Chondrocyte (in vitro differentiated cells): ENCODE results near the gene DGKI. TPM values are rescaled to one million over a fixed set of nuclear protein-coding genes. Genes with fewer than 3 reads are reported as not detected.
"Not testable (repeated sequence)": the region's sequence is repeated elsewhere in the genome, so short reads cannot be mapped to it uniquely, and the experiment has no call there.

Source experiments
- DNase-seq: peaks from one replicate; pipeline ENCODE4 v3.0.0; 2021; ENCODE audit warnings: mixed read lengths, low spot score
- H3K27ac Mint-ChIP-seq: one replicate; pipeline ENCODE4 v1.8.0; 2021; ENCODE audit warnings: mild to moderate bottlenecking, moderate library complexity, mixed read lengths; ENCODE audit not compliant: unreplicated experiment
- H3K27me3 Mint-ChIP-seq: 2 replicates; pipeline ENCODE4 v1.8.0; 2021; ENCODE audit warnings: low read depth, mixed read lengths
- H3K36me3 Mint-ChIP-seq: 2 replicates; pipeline ENCODE4 v1.8.0; 2021; ENCODE audit warnings: low read depth, mixed read lengths
- H3K4me1 Mint-ChIP-seq: 2 replicates; pipeline ENCODE4 v1.8.0; 2021; ENCODE audit warnings: low read depth, mild to moderate bottlenecking, mixed read lengths
- H3K4me3 Mint-ChIP-seq: one replicate; pipeline ENCODE4 v1.8.0; 2021; ENCODE audit warnings: mild to moderate bottlenecking, moderate library complexity, mixed read lengths; ENCODE audit not compliant: unreplicated experiment
- H3K9me3 Mint-ChIP-seq: 2 replicates; pipeline ENCODE4 v1.8.0; 2021; ENCODE audit warnings: low read depth, mixed read lengths
- total RNA-seq: library from RNA; stranded (reverse); gene quantifications from 3 replicates; pipeline ENCODE4 v1.2.1, GENCODE V29; 2021
- TF ChIP-seq, protein P1 (sequence below): fragments of 200-600 bp; sonication (generic); IDR thresholded peaks from 2 replicates; pipeline ENCODE4 v1.5.0; 2021; ENCODE audit warnings: antibody characterized with exemption, mild to moderate bottlenecking, moderate library complexity

The DGKI gene
- total RNA-seq, 1 donor from 2014 or later = 15.3 TPM

DNA sequence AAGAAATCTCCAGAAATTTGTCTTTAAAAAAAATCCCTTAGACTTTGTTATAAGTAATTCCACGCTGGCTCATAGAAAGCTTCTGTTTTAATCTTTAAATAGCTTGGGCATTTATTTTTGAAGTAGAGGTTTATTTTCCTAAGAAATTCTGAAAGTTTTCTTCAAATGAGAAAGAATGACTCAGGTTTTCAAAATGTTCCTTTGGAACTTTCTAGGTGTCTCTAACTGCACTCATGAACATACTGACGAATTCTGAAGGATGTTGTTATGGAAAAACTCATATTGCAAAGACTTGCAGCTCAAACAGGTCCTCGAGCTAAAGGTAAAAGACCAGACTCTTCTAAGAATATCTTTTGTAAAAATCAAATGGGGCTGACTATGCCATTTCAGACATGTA is 10.7 kb downstream of the DGKI start:
- H3K4me3 Mint-ChIP-seq = no peak overlapping the region
- peaks cover 12% of the 10 kb centered on the region for H3K9me3 Mint-ChIP-seq
- DNase-seq = no peak
- peaks cover 59% of the 10 kb centered on the region for H3K4me1 Mint-ChIP-seq
- peak overlapping the region; percentile 84 for H3K27ac Mint-ChIP-seq
- H3K27me3 Mint-ChIP-seq = no peaks in the 10 kb centered on the region
- TF ChIP-seq, protein P1, sequence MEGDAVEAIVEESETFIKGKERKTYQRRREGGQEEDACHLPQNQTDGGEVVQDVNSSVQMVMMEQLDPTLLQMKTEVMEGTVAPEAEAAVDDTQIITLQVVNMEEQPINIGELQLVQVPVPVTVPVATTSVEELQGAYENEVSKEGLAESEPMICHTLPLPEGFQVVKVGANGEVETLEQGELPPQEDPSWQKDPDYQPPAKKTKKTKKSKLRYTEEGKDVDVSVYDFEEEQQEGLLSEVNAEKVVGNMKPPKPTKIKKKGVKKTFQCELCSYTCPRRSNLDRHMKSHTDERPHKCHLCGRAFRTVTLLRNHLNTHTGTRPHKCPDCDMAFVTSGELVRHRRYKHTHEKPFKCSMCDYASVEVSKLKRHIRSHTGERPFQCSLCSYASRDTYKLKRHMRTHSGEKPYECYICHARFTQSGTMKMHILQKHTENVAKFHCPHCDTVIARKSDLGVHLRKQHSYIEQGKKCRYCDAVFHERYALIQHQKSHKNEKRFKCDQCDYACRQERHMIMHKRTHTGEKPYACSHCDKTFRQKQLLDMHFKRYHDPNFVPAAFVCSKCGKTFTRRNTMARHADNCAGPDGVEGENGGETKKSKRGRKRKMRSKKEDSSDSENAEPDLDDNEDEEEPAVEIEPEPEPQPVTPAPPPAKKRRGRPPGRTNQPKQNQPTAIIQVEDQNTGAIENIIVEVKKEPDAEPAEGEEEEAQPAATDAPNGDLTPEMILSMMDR = no peak
- peaks cover 31% of the 10 kb centered on the region for H3K36me3 Mint-ChIP-seq

DNA sequence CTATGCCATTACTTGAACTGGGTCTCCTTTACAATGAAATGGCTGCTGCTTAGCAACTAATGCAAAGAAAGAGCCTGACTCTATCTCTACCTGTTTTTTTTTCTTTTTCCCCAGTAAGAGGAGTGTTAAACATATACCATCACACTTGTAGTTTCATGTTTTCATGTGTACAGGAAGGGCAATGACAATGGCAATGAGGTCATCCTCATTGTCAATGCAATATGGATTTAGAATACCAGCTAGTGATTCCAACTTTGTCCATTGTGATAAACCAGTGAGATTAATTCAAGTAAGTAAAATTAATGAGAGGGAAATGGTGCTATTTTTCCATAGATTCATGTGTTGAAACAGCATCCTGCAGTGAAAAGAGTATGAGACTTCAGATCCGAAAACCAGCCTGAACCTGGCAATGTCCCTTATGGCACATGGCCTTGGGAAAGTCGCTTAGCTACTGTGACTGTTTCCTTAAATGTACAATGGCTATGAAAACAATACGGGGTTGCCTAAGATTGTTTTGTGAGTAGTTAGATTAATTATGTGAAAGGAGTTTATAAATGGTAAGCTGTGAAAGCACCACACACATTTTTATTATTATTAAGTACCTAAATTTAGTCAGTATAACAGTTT is 11.2 kb downstream of the DGKI start:
- Mint-ChIP-seq H3K36me3 (peaks cover 33% of the 10 kb centered on the region), H3K27me3 (no peaks in the 10 kb centered on the region), H3K4me3 (no peak overlapping the region), H3K27ac (peak overlapping the region; percentile 84), H3K4me1 (peaks cover 64% of the 10 kb centered on the region), H3K9me3 (peaks cover 13% of the 10 kb centered on the region)
- DNase-seq = no peak
- TF ChIP-seq, protein P1 = no peak

DNA sequence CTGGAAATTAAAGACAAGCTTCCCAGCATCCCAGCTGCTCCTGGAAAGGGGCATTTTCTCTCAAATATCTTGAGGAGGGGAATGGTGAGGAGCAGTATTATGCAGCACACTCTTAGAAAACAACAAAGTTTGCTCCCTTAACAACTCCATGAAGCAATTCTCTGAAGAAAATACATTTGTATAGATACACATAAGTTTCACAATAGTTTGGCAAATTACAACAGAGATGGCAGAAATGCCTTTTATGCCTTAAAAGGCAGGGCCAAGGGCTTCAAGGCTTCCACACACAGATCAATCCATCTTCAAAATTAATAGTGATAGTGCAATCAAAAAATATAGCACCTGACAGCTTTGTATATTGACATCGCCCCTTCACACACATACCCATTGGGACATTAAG is 12.2 kb downstream of the DGKI start:
- Mint-ChIP-seq H3K4me3 (no peak overlapping the region), H3K27me3 (no peaks in the 10 kb centered on the region), H3K27ac (no peak overlapping the region), H3K9me3 (peaks cover 13% of the 10 kb centered on the region), H3K36me3 (peaks cover 35% of the 10 kb centered on the region), H3K4me1 (peaks cover 57% of the 10 kb centered on the region)
- no peak for DNase-seq
- TF ChIP-seq, protein P1 = no peak

DNA sequence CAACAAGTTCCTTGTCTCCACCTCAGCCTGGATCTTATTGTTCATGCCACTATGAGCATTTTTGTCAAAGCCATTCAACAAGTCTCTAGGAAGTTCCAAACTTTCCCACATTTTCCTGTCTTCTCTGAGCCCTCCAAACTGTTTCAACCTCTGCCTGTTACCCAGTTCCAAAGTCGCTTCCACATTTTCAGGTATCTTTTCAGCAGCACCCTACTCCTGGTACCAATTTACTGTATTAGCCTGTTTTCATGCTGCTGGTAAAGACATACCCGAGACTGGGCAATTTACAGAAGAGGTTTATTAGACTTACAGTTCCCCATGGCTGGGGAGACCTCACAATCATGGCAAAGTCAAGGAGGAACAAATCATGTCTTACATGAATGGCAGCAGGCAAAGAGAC is 13.8 kb downstream of the DGKI start:
- H3K27ac Mint-ChIP-seq, H3K27me3 Mint-ChIP-seq, H3K4me3 Mint-ChIP-seq, DNase-seq: not testable (repeated sequence)
- H3K4me1 Mint-ChIP-seq = peaks cover 52% of the 10 kb centered on the region
- peaks cover 13% of the 10 kb centered on the region for H3K9me3 Mint-ChIP-seq
- H3K36me3 Mint-ChIP-seq = peaks cover 33% of the 10 kb centered on the region

DNA sequence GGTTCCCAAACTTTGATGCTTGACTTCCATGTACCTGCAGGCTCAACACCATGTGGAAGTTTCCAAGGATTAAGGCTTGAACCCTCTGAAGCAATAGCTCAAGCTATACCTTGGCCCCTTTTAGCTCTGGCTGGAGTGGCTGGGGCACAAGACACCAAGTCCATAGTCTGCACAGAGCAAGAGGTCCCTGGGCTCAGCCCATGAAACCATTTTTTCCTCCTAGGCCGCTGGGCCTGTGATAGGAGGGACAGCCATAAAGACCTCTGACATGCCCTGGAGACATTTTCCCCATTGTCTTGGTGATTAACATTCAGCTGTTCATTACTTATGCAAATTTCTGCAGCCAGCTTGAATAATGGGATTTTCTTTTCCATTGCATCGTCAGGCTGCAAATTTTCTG is 14.4 kb downstream of the DGKI start:
- H3K9me3 Mint-ChIP-seq = peaks cover 13% of the 10 kb centered on the region
- H3K36me3 Mint-ChIP-seq = peaks cover 35% of the 10 kb centered on the region
- H3K27me3 Mint-ChIP-seq = no peaks in the 10 kb centered on the region
- DNase-seq = no peak
- H3K4me3 Mint-ChIP-seq = no peak overlapping the region
- no peak overlapping the region for H3K27ac Mint-ChIP-seq
- TF ChIP-seq, protein P1 = no peak
- H3K4me1 Mint-ChIP-seq = peaks cover 48% of the 10 kb centered on the region

DNA sequence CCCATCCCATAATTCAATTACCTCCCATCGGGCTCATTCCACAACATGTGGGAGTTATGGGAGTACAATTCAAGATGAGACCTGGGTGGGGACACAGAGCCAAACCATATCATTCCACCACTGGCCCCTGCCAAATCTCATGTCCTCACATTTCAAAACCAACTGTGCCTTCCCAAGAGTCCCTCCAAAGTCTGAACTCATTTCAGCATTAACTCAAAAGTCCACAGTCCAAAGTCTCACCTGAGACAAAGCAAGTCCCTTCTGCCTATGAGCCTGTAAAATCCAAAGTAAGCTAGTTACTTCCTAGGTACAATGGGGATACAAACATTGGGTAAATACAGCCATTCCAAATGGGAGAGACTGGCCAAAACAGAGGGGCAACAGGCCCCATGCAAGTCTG is 15.2 kb downstream of the DGKI start:
- not testable (repeated sequence) for H3K4me3 Mint-ChIP-seq, H3K27me3 Mint-ChIP-seq, H3K27ac Mint-ChIP-seq, DNase-seq
- Mint-ChIP-seq H3K4me1 (peaks cover 42% of the 10 kb centered on the region), H3K36me3 (peaks cover 34% of the 10 kb centered on the region), H3K9me3 (peaks cover 13% of the 10 kb centered on the region)
